HL-60 (cell line): ENCODE data around the gene CLEC14A.

Experiments used
- POLR2AphosphoS5 ChIP-seq: IDR thresholded peaks from 2 replicates; pipeline ENCODE4 v1.6.1; 2012; ENCODE audit warnings: low read depth
- REST ChIP-seq: IDR thresholded peaks from 2 replicates; pipeline ENCODE4 v1.6.1; 2012; ENCODE audit warnings: low read depth; ENCODE audit not compliant: insufficient replicate concordance
- SPI1 ChIP-seq: IDR thresholded peaks from 2 replicates; pipeline ENCODE4 v1.6.1; 2012; ENCODE audit warnings: low read depth, mild to moderate bottlenecking, borderline replicate concordance
- TF ChIP-seq, protein P1 (sequence below): IDR thresholded peaks from one replicate; pipeline ENCODE4 v1.5.1; 2011; ENCODE audit warnings: low read length, control low read depth, inconsistent platforms; ENCODE audit not compliant: insufficient read depth

DNA sequence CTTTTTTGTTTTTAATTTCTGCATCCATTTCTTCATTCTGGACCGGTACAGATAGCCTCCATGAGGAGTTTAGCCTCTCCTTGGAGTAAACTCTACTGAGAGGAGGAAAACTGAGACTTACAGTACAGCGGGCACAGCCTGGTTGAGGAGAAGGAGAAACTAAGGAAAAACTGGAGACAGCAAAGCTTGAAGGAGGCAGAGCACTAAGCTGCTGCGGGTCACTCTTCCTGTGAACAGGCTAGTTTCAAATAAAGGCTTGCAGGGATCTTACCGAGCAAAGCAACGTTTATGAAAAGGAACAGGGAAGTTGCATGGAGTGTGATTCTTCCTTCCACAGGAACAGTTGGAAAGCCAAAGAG, 48.5 kb downstream of the CLEC14A start:
- TF ChIP-seq, protein P1, sequence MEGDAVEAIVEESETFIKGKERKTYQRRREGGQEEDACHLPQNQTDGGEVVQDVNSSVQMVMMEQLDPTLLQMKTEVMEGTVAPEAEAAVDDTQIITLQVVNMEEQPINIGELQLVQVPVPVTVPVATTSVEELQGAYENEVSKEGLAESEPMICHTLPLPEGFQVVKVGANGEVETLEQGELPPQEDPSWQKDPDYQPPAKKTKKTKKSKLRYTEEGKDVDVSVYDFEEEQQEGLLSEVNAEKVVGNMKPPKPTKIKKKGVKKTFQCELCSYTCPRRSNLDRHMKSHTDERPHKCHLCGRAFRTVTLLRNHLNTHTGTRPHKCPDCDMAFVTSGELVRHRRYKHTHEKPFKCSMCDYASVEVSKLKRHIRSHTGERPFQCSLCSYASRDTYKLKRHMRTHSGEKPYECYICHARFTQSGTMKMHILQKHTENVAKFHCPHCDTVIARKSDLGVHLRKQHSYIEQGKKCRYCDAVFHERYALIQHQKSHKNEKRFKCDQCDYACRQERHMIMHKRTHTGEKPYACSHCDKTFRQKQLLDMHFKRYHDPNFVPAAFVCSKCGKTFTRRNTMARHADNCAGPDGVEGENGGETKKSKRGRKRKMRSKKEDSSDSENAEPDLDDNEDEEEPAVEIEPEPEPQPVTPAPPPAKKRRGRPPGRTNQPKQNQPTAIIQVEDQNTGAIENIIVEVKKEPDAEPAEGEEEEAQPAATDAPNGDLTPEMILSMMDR, result no peak
- TF ChIP-seq POLR2AphosphoS5 (no peak), REST (no peak), SPI1 (no peak)
